ENCODE results near the gene ANXA2. TPM values are rescaled to one million over a fixed set of nuclear protein-coding genes. Genes with fewer than 3 reads are reported as not detected.
"Not testable (repeated sequence)": the region's sequence is repeated elsewhere in the genome, so short reads cannot be mapped to it uniquely, and the experiment has no call there.

The ANXA2 gene
- total RNA-seq, 1 experiment from 2014 or later, result 1,038 TPM

DNA sequence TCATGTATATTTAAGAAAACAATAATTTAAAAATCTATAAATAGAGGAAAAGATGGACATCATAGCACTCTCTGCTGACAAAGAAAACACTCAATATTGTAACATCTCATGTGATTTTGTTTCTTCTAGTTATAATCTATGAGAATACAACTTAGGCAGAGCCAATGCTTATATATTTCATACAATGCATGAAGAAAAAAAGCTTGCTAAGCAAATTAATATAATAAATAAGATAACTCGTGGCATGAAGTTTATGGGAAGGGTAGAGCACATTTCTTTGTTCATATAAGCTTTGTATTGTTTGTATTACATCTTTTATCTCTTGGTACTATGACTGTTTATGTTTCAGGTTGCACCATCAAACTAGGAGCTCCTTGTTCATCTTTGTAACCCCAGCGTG, 7.6 kb upstream of the ANXA2 start:
- POLR2A ChIA-PET (ENCODE audit: low non-redundant PET), result interaction anchor here (0.7 kb wide), 1 partner anchor 60 kb away, joined by 3 read pairs; no protein-coding TSS in a partner anchor
- DNase-seq (ENCODE audit: low spot score), result no peak
- Histone ChIP-seq H3K27me3 (replicated peaks; ENCODE audit: insufficient read depth, low read depth, low read length, poor library complexity) (no peaks in the 10 kb centered on the region), H3K4me1 (ENCODE audit: insufficient read depth, low read length, poor library complexity, severe bottlenecking) (peaks cover 8% of the 10 kb centered on the region), H3K36me3 (ENCODE audit: insufficient read depth, low read length, poor library complexity, severe bottlenecking) (no peaks in the 10 kb centered on the region), H3K27ac (ENCODE audit: low read depth, low read length, poor library complexity, severe bottlenecking) (no peak overlapping the region), H3K9me3 (ENCODE audit: low read depth, low read length, poor library complexity, severe bottlenecking) (no peaks in the 10 kb centered on the region), H3K4me3 (ENCODE audit: low read depth, low read length, poor library complexity, severe bottlenecking) (no peak overlapping the region)
- intact Hi-C loops (cut with micrococcal nuclease; ENCODE audit: unreplicated experiment), result no loop called here
- BruUV-seq (replicated peaks), result no TSS peak
- TF ChIP-seq EZH2 (IDR thresholded peaks at IDR 0.05; ENCODE audit: borderline replicate concordance, low read depth, low read length, poor library complexity, severe bottlenecking), result no peak
- TF ChIP-seq, protein P1, sequence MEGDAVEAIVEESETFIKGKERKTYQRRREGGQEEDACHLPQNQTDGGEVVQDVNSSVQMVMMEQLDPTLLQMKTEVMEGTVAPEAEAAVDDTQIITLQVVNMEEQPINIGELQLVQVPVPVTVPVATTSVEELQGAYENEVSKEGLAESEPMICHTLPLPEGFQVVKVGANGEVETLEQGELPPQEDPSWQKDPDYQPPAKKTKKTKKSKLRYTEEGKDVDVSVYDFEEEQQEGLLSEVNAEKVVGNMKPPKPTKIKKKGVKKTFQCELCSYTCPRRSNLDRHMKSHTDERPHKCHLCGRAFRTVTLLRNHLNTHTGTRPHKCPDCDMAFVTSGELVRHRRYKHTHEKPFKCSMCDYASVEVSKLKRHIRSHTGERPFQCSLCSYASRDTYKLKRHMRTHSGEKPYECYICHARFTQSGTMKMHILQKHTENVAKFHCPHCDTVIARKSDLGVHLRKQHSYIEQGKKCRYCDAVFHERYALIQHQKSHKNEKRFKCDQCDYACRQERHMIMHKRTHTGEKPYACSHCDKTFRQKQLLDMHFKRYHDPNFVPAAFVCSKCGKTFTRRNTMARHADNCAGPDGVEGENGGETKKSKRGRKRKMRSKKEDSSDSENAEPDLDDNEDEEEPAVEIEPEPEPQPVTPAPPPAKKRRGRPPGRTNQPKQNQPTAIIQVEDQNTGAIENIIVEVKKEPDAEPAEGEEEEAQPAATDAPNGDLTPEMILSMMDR (conservative IDR thresholded peaks at IDR 0.05; ENCODE audit: low read depth, low read length), result no peak
- CTCF ChIA-PET, result no interaction called here

DNA sequence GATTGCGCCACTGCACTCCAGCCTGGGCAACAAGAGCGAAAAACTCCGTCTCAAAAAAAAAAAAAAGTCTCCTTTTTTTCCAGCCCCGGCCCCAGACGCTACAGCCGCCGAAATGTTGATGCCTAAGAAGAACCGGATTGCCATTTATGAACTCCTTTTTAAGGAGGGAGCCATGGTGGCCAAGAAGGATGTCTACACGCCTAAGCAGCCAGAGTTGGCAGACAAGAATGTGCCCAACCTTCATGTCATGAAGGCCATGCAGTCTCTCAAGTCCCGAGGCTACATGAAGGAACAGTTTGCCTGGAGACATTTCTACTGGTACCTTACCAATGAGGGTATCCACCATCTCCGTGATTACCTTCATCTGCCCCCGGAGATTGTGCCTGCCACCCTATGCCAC, 6.6 kb upstream of the ANXA2 start:
- DNase-seq (ENCODE audit: low spot score); CTCF ChIA-PET; intact Hi-C loops (cut with micrococcal nuclease; ENCODE audit: unreplicated experiment); H3K36me3 ChIP-seq (ENCODE audit: insufficient read depth, low read length, poor library complexity, severe bottlenecking); H3K27ac ChIP-seq (ENCODE audit: low read depth, low read length, poor library complexity, severe bottlenecking); POLR2A ChIA-PET (ENCODE audit: low non-redundant PET); H3K27me3 ChIP-seq (replicated peaks; ENCODE audit: insufficient read depth, low read depth, low read length, poor library complexity); H3K9me3 ChIP-seq (ENCODE audit: low read depth, low read length, poor library complexity, severe bottlenecking); BruUV-seq (replicated peaks); H3K4me3 ChIP-seq (ENCODE audit: low read depth, low read length, poor library complexity, severe bottlenecking): not testable (repeated sequence)
- peaks cover 11% of the 10 kb centered on the region for H3K4me1 ChIP-seq (ENCODE audit: insufficient read depth, low read length, poor library complexity, severe bottlenecking)

DNA sequence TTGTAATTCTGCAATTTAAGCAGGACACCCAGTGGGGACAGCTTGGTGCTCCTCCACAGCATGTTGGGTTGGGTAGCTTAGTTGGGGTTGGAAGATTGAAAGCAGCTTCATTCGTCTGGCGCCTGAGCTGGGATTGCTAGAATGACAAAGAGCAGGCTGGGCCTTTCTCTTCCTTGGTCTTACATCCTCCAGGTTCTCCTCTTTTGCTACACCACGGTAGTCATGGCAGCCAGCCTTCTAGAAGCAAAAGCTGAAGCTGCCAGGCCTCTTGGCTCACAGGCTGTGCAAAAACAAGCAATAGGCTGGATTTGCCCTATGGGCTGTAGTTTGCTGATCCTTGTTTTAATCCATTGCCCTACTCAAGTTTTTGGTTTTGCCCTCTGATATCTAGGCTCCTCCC, 3.2 kb upstream of the ANXA2 start:
- POLR2A ChIA-PET (ENCODE audit: low non-redundant PET), result interaction anchor here (0.9 kb wide), 1 partner anchor 11 kb away, joined by 4 read pairs; no protein-coding TSS in a partner anchor
- intact Hi-C loops (cut with micrococcal nuclease; ENCODE audit: unreplicated experiment), result no loop called here
- peaks cover 20% of the 10 kb centered on the region for H3K4me1 ChIP-seq (ENCODE audit: insufficient read depth, low read length, poor library complexity, severe bottlenecking)

DNA sequence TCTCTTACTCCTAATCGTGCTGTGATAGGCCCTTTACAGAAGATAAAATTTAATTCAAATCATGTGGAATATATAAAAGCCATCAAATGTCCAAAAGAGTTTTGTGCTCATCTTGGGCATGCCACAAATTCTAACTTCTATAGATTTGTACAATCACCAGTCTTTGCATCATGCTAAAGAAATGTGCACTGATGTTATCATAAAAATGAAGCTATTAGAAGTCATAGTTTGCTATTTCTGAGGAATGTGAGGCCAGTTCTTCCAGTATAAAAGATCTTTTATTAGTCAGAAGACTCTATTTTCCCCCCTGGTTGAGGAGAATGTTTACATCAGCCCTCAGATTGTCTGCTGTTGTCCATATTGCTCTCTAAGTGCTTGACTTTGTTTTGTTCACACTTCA, 2.1 kb upstream of the ANXA2 start:
- H3K27ac ChIP-seq (ENCODE audit: low read depth, low read length, poor library complexity, severe bottlenecking), result peak overlapping the region; percentile 94
- no TSS peak for BruUV-seq (replicated peaks)
- no peaks in the 10 kb centered on the region for H3K27me3 ChIP-seq (replicated peaks; ENCODE audit: insufficient read depth, low read depth, low read length, poor library complexity)
- no peak for DNase-seq (ENCODE audit: low spot score)
- intact Hi-C loops (cut with micrococcal nuclease; ENCODE audit: unreplicated experiment), result no loop called here
- no peak for TF ChIP-seq EZH2 (IDR thresholded peaks at IDR 0.05; ENCODE audit: borderline replicate concordance, low read depth, low read length, poor library complexity, severe bottlenecking)
- TF ChIP-seq, protein P1 (conservative IDR thresholded peaks at IDR 0.05; ENCODE audit: low read depth, low read length), result no peak
- peaks cover 9% of the 10 kb centered on the region for H3K36me3 ChIP-seq (ENCODE audit: insufficient read depth, low read length, poor library complexity, severe bottlenecking)
- ChIA-PET POLR2A (ENCODE audit: low non-redundant PET) (no interaction called here), CTCF (no interaction called here)
- peaks cover 30% of the 10 kb centered on the region for H3K4me1 ChIP-seq (ENCODE audit: insufficient read depth, low read length, poor library complexity, severe bottlenecking)
- H3K9me3 ChIP-seq (ENCODE audit: low read depth, low read length, poor library complexity, severe bottlenecking), result no peaks in the 10 kb centered on the region
- no peak overlapping the region for H3K4me3 ChIP-seq (ENCODE audit: low read depth, low read length, poor library complexity, severe bottlenecking)

More for the DNA sequence above, 3.2 kb upstream of the ANXA2 start:
- BruUV-seq (replicated peaks), result no TSS peak
- Histone ChIP-seq H3K36me3 (ENCODE audit: insufficient read depth, low read length, poor library complexity, severe bottlenecking) (peaks cover 5% of the 10 kb centered on the region), H3K9me3 (ENCODE audit: low read depth, low read length, poor library complexity, severe bottlenecking) (no peaks in the 10 kb centered on the region), H3K4me3 (ENCODE audit: low read depth, low read length, poor library complexity, severe bottlenecking) (no peak overlapping the region), H3K27me3 (replicated peaks; ENCODE audit: insufficient read depth, low read depth, low read length, poor library complexity) (no peaks in the 10 kb centered on the region), H3K27ac (ENCODE audit: low read depth, low read length, poor library complexity, severe bottlenecking) (no peak overlapping the region)
- CTCF ChIA-PET, result no interaction called here
- TF ChIP-seq, protein P1 (conservative IDR thresholded peaks at IDR 0.05; ENCODE audit: low read depth, low read length), result no peak
- no peak for TF ChIP-seq EZH2 (IDR thresholded peaks at IDR 0.05; ENCODE audit: borderline replicate concordance, low read depth, low read length, poor library complexity, severe bottlenecking)
- no peak for DNase-seq (ENCODE audit: low spot score)

Measured in A673 (cell line).